HAP-1 (cell line): Measurements from ENCODE around the gene NID2.

Experiments used
- DNase-seq, 2 experiments: peaks; one replicate each; pipeline ENCODE4 v3.0.0-alpha.2; 2016 to 2020; ENCODE audit warnings: low spot score in 2 of 2
- H3K27me3 ChIP-seq: fragments of 250-450 bp; sonication (Bioruptor Pico); 2 replicates; pipeline ENCODE4 v1.5.1; 2020; ENCODE audit warnings: low read depth, mild to moderate bottlenecking, moderate library complexity
- H3K36me3 ChIP-seq: fragments of 250-450 bp; sonication (Bioruptor Pico); replicated peaks from 2 replicates; pipeline ENCODE4 v1.5.1; 2020; ENCODE audit warnings: mild to moderate bottlenecking
- H3K4me1 ChIP-seq: fragments of 250-450 bp; sonication (Bioruptor Pico); 2 replicates; pipeline ENCODE4 v1.5.1; 2020; ENCODE audit warnings: mild to moderate bottlenecking
- H3K4me3 ChIP-seq: fragments of 250-450 bp; sonication (Bioruptor Pico); 2 replicates; pipeline ENCODE4 v1.5.1; 2020; ENCODE audit warnings: mild to moderate bottlenecking, moderate library complexity
- H3K9me3 ChIP-seq: fragments of 250-450 bp; sonication (Bioruptor Pico); 2 replicates; pipeline ENCODE4 v1.5.1; 2020; ENCODE audit warnings: mild to moderate bottlenecking, moderate library complexity
- in situ Hi-C: fragments of 300-500 bp; cut with MboI; formaldehyde crosslinking; loops from 3 replicates; pipeline ENCODE4 v1.14.3; 2020; ENCODE audit warnings: low sequenced_read_pairs, inconsistent platforms, mixed read lengths

Gene NID2

DNA sequence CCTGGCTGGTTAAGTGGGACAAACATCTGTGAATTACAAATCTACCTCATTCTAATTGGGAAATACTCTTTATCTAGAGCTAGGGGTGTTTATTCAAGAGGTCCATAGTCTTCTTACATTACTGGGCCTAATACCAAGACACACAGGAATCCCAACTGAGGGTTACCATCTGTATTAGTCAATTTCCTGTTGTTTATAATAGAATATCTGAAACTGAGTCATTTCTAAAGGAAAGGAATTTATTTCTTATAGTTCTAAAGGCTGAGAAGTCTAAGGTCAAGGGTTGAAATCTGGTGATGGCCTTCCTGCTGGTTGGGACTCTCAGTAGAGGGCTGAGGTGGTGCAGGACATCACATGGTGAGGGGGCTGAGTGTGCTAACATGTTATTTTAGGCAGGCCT, 43.5 kb downstream of the NID2 start:
- in situ Hi-C loops: no loop called here
- Histone ChIP-seq H3K9me3 (no peaks in the 10 kb centered on the region), H3K27me3 (no peaks in the 10 kb centered on the region), H3K4me3 (no peak overlapping the region), H3K4me1 (peaks cover 13% of the 10 kb centered on the region), H3K36me3 (no peaks in the 10 kb centered on the region)
- DNase-seq: no peak

DNA sequence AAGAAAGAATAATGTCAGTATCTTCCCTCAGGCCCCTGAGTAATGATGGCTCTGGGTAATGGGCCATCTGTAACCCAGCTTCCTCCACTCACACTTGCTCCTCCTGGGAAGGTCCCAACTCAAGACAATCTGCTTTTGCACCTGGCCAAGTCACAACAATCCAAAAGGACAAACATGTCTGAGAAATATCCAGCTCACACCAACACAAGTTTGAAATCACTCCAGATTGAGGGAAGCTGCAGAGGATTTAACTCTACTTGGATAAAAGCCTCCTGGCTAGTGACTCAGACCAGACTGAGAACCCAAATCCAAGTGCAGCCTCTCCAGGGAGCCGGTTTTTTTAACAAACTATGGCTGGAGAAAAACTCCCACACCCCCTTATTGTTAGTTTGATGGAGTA, 45.3 kb downstream of the NID2 start:
- Histone ChIP-seq H3K4me1 (peaks cover 18% of the 10 kb centered on the region), H3K36me3 (no peaks in the 10 kb centered on the region; the same call in 1 of the 2 replicates), H3K9me3 (no peaks in the 10 kb centered on the region), H3K27me3 (no peaks in the 10 kb centered on the region), H3K4me3 (no peak overlapping the region)
- in situ Hi-C loops: no loop called here
- DNase-seq: no peak

DNA sequence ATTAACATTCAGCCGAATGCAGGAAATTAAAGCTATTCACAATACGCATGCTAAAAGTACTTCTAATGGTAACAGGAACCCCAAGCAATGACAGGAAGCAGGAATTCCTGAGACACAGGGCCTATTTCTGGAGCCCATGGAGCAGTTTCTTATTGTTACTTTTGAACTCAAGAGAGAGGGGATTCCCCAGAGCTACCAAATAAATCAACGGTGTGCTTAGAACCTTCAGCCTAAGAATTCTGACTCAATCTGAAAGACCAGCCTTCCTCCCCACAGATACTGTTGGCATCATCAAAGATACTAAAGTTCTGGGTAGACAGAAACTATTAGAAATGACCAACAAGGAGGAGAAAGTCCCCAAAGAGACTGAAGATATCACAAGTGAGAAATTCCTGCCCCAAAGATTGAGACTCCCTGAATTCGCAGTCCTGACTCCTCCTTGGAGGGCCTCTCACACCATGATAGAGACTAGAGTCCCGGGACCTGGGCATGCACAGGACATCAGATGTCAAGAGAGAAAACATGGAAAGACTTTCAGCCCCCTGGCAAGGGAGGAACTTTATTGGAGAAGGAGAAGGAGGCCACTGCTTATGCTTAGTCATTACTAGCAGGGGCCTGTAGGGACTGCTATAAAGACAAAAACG, 46.8 kb downstream of the NID2 start:
- H3K9me3 ChIP-seq: no peaks in the 10 kb centered on the region
- no peaks in the 10 kb centered on the region; the same call in 1 of the 2 replicates for H3K36me3 ChIP-seq
- in situ Hi-C loops: no loop called here
- H3K4me1 ChIP-seq: peaks cover 18% of the 10 kb centered on the region
- no peak for DNase-seq
- no peak overlapping the region for H3K4me3 ChIP-seq
- H3K27me3 ChIP-seq: no peaks in the 10 kb centered on the region

DNA sequence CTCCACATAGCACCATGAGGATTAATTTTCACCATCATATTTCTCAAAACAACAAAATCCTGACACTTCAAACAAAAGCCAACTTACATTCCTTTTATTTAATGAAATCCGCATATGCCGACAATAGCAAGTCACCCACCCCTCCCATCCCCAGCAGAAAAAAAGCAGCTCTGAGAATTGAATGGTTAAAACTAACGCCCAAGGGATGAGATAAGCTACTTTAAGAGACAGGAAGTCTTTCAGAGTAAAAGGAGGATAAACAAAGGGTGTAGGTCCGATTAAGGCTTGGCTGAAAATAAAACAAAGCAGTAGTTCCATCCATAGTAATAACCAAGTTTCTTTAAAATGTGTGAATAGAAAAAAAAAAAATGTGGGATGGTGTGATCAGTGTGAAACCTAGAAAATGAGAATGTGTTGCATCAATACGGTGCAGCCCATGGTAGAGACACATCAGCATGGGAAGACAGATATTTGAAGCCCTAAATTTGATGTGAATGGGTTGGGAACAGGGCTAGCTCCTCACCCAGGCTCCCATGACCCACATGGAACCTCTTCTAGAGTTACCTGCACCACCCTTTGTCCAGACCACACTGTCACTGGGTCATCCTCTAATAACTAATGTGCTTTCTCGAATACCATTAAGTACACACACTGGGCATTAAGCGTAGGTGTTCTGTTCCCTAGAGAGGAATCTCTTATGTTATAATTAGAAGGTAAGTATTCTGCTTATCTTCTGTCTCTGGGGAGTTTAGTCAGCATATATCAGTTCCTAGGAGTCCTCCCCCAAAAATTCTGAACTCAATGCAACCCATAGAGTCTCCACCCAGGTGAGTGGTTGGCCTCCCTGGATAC, 47.8 kb downstream of the NID2 start:
- in situ Hi-C loops: no loop called here

DNA sequence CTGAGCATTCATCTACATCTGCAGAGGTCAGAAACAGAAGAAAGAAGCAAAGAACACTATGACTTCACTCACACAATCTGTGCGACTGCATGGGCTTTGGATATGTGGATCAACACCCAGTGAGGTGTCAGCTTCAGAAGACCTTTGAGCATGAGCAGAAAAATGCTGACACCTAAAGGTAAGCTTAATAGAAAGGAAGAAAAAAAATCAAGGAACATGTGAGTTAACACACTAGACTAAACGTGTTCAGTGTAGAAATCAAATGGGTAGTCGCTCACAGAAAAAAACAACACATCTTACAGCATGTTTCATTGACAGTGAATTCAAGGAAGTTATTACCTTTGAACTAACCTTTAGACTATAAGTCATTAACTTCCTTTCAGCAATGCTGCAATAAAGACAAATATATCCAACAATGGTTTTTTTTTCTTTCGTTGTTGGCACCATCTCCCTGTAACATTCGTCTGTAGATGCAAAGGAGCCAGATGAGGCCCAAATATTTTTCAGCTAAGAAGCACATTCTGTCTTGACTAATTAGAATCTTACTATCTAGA, 48.6 kb downstream of the NID2 start:
- DNase-seq: no peak
- no peak overlapping the region for H3K4me3 ChIP-seq
- H3K27me3 ChIP-seq: no peaks in the 10 kb centered on the region
- H3K4me1 ChIP-seq: peaks cover 18% of the 10 kb centered on the region
- no peaks in the 10 kb centered on the region for H3K9me3 ChIP-seq
- in situ Hi-C loops: no loop called here
- no peaks in the 10 kb centered on the region; the same call in 1 of the 2 replicates for H3K36me3 ChIP-seq

More for the DNA sequence above, 47.8 kb downstream of the NID2 start:
- DNase-seq: peak; percentile 52 to 65
- Histone ChIP-seq H3K4me1 (peaks cover 18% of the 10 kb centered on the region), H3K4me3 (no peak overlapping the region), H3K27me3 (no peaks in the 10 kb centered on the region), H3K36me3 (no peaks in the 10 kb centered on the region; the same call in 1 of the 2 replicates), H3K9me3 (no peaks in the 10 kb centered on the region)

DNA sequence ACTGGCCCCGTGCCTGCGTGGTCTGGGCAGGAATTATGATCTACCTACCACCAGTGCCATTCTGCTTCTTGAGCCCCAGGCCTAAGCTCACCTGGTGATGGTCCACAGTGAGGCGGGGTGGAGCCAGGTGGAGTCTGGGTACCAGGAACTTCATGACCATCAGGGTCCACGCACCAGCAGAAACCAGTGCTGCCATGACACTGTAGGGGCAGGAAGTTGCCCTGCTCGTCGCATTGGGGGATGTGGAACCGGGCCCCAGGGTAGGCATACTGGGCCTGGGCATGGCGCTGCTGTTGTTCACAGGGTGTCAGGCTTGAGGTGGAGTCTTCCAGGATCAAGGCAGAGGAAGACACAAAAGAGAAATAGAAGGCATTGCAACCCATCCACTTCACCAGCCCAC, 49.9 kb downstream of the NID2 start:
- H3K9me3 ChIP-seq: no peaks in the 10 kb centered on the region
- H3K4me1 ChIP-seq: peaks cover 21% of the 10 kb centered on the region
- H3K27me3 ChIP-seq: no peaks in the 10 kb centered on the region
- no peak for DNase-seq
- in situ Hi-C loops: no loop called here
- H3K36me3 ChIP-seq: peaks cover under 1% of the 10 kb centered on the region; the same call in 1 of the 2 replicates
- H3K4me3 ChIP-seq: no peak overlapping the region

DNA sequence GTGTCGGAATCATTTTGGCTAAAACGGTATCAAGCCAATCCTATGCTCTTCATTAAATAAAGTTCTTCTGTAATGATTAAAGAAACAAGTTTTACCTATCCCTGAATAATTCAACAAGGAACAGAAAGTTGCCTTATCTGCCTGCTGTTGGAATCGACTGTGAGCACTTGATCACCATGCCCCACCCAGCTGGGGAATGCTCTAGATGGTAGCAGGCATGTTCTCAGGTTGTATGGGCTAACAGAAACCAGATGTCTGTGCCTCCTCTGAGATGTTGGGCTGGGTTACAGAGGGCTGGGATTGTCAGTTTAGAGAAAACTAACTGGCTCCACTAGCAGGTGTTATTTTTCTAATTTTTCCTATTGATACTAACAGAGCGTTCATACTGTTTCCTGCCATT, 50.6 kb downstream of the NID2 start:
- Histone ChIP-seq H3K27me3 (no peaks in the 10 kb centered on the region), H3K36me3 (peaks cover 4% of the 10 kb centered on the region; the same call in 1 of the 2 replicates), H3K4me3 (no peak overlapping the region), H3K9me3 (no peaks in the 10 kb centered on the region), H3K4me1 (peaks cover 21% of the 10 kb centered on the region)
- no peak for DNase-seq
- in situ Hi-C loops: no loop called here

DNA sequence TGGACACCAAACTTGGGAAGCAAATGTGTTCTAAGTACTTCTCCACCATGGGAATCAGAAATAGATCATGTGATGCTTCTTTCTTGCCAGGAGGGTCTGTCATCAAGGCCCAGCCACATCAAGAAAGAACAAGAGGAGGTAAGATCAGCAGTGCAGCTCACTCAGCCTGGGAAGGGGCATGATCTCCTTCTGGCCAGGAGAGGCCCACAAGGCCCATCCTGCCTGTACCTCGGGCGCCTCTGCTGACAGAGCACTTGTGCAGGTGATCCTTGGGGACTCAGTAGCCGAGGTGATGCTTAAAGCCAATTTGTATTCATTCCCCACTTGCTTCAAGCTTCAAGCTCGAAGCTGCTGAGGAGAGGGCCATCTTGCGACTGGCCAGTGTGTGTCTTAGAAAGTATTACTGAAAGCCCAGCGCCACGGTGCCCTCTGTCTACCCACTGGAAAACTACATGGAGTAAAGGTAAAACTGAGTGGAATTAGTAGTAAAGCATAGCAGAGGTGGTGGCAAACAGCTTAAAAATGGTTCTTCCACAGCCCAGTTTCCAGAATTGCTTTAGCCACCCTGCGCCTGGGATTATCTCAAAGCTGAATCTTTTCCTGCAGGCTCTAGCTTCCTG, 53.3 kb downstream of the NID2 start:
- no peak overlapping the region for H3K4me3 ChIP-seq
- DNase-seq: peak in 1 of 2 experiments; percentile 59
- in situ Hi-C loops: no loop called here
- H3K27me3 ChIP-seq: no peaks in the 10 kb centered on the region
- H3K4me1 ChIP-seq: peaks cover 16% of the 10 kb centered on the region
- peaks cover 23% of the 10 kb centered on the region for H3K36me3 ChIP-seq
- H3K9me3 ChIP-seq: no peaks in the 10 kb centered on the region

DNA sequence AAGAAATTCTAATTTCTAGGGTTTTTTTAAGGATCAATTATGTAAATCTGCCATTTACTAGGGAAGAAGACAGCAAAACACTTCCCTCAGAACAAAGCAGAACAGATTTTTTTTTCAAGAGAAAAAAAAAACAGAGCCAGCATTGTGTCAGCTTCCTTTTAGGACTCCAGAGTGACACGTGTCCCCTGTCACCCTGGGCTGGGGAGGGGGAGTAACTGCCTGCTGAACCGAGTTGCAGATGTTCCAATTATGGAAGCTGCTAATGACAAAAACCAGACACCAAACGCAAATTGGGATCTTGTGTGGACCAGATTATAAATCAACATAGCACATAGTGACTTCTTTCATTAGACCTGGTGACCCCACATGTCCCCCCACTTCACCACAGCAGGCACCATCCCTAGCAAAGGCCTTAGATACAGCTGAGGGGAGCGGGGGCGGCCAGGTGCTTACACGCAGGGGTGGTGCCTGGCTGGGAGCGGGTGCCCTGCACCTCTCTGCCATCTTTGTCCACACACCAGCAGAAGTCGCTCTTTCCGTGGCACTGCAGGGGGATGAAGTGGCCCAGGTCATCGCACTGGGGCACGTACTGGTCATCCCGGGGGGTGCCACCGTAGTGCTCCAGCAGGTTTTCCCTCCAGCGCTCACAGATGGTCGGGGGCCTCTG, 54.1 kb downstream of the NID2 start:
- H3K4me3 ChIP-seq: no peak overlapping the region
- no peak for DNase-seq
- in situ Hi-C loops: no loop called here
- H3K36me3 ChIP-seq: peaks cover 31% of the 10 kb centered on the region
- no peaks in the 10 kb centered on the region for H3K27me3 ChIP-seq
- peaks cover 10% of the 10 kb centered on the region for H3K4me1 ChIP-seq
- H3K9me3 ChIP-seq: no peaks in the 10 kb centered on the region

DNA sequence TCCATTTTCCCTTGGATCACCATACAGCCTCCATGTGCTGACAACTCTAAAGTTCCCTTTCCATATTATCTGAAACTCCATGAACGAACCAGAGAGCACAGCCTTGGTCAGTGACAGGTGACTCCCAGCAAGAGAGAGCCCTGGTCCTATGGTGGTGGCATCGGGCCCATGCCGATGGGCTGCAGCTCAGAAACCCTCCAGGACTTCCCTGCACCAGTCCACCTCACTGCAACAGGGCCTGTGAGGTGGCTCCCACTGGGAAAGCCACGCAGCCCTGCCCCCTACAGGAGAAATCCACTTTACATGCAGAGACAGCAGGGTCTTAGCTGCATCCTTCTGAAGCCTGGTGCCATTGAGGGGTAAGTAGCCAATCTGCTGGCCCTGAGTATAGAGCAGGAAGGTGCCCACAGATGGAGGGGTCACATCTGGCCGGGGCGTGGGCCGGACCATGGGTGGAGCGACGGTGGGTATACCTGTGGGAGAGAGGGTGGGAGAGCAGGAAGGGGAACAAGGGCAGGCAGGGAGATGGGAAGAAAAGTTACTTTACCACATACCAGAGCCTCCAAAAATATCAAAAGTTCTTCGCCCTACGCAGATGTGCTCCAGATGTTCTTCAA, 54.8 kb downstream of the NID2 start:
- no peaks in the 10 kb centered on the region for H3K9me3 ChIP-seq
- in situ Hi-C loops: no loop called here
- DNase-seq: peak in 1 of 2 experiments; percentile 74
- peaks cover 37% of the 10 kb centered on the region for H3K36me3 ChIP-seq
- no peak overlapping the region for H3K4me3 ChIP-seq
- H3K27me3 ChIP-seq: no peaks in the 10 kb centered on the region
- H3K4me1 ChIP-seq: peaks cover 10% of the 10 kb centered on the region

DNA sequence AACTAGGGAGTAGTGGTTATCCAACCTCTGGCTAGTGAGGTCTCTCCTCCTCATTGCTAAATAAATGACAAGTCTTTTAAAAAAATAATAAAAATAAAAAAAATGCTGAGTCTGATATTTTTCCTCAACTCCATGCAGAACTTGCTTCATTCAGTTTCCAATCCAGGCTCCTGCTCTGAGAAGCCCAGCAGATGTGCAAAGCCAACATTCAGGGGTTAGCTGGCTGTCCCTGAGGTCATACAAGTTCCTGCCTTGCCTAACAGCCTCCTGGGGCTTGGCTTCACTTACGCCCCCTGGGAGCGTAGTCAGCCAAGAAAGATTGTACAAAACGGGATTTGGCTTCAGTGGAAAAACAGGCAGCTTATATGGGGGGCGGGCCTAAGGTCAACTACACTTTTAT, 56.2 kb downstream of the NID2 start:
- H3K4me3 ChIP-seq: no peak overlapping the region
- peaks cover 14% of the 10 kb centered on the region for H3K4me1 ChIP-seq
- no peaks in the 10 kb centered on the region for H3K27me3 ChIP-seq
- in situ Hi-C loops: no loop called here
- H3K36me3 ChIP-seq: peaks cover 52% of the 10 kb centered on the region
- peak in 1 of 2 experiments; percentile 48 for DNase-seq
- H3K9me3 ChIP-seq: no peaks in the 10 kb centered on the region

DNA sequence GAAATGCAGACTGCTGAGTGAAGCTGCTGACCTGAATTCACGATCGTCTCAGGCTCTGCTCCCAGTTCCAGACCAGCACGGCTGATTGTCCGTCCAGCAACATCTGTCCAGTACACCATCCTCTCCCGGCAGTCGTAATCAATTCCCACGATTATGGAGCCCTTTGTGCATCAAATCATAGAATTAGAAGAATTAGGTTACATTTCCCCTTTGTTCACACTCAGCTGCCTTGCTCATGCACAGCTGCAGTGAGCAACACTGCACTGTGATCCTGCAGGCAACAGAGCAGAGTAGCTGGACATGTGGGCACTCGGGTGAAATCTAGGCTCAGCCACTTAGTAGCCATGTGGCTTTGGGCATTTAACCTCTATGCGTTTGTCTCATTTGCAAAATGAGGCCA, 57.3 kb downstream of the NID2 start:
- Histone ChIP-seq H3K9me3 (no peaks in the 10 kb centered on the region), H3K27me3 (no peaks in the 10 kb centered on the region), H3K4me3 (no peak overlapping the region), H3K4me1 (peaks cover 23% of the 10 kb centered on the region), H3K36me3 (peaks cover 59% of the 10 kb centered on the region)
- in situ Hi-C loops: no loop called here
- DNase-seq: no peak

DNA sequence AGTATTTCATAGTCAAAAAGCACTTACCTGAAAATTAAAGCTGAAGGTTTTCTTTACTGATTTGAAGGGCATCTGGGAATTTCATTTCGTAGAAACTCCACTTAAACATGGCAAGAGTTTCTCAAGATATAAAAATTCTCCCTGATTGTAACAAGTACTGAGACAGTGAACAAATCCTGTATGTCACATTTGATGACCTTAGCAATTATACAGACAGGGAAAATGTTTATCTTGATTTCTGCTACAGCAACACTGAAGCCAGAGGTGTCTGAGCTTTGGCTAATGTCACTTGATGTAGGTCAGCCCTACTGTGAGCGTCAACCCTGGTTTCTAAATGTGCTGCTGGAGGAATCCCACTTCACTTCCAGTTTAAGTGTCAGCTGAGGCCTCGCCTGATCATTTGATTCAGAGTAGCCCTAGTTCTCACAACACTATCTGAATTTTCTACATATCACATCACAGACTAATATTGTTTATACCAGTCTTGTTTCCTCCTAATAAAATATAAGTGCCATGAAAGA, 58.6 kb downstream of the NID2 start:
- in situ Hi-C loops: no loop called here
- no peak overlapping the region for H3K4me3 ChIP-seq
- peaks cover 33% of the 10 kb centered on the region for H3K4me1 ChIP-seq
- no peaks in the 10 kb centered on the region for H3K27me3 ChIP-seq
- peaks cover 72% of the 10 kb centered on the region for H3K36me3 ChIP-seq
- no peak for DNase-seq
- no peaks in the 10 kb centered on the region for H3K9me3 ChIP-seq
